Bronchial epithelial cell (primary cell): ENCODE data around the gene GTF3C1. TPM values are rescaled to one million over a fixed set of nuclear protein-coding genes. Genes with fewer than 3 reads are reported as not detected.

Experiments
- DNase-seq: peaks from one replicate; pipeline ENCODE4 v3.0.0-alpha.2; 2010; ENCODE audit warnings: low read depth
- FAIRE-seq: peaks from 2 replicates; lab custom pipeline; 2011; peaks lifted over from hg19 to GRCh38; lab: Jason Lieb, UNC
- H3K27me3 ChIP-seq: 2 replicates; pipeline ENCODE4 v1.5.1; 2011; ENCODE audit warnings: low read length; ENCODE audit not compliant: control insufficient read depth, insufficient read depth
- H3K36me3 ChIP-seq: 2 replicates; pipeline ENCODE4 v1.5.1; 2011; ENCODE audit warnings: low read length; ENCODE audit not compliant: control insufficient read depth, insufficient read depth
- H3K4me3 ChIP-seq: 2 replicates; pipeline ENCODE4 v1.5.1; 2011; ENCODE audit warnings: mild to moderate bottlenecking, low read depth, low read length, control low read depth
- CTCF ChIP-seq: IDR thresholded peaks from 2 replicates; pipeline ENCODE4 v1.5.1; 2011; ENCODE audit warnings: mild to moderate bottlenecking, moderate library complexity, low read length, control low read depth, inconsistent platforms; ENCODE audit not compliant: insufficient read depth, severe bottlenecking
- total RNA-seq: library from RNA; depleted of rRNA; stranded (reverse); fragments of >200 nt; gene quantifications from 2 replicates; pipeline ENCODE4 v1.2.1, GENCODE V29; 2014

Gene GTF3C1
- total RNA-seq, 1 donor from 2014 or later: 40.8 TPM

GRCh38 chr16:27528294-27528693 is 21.4 kb downstream of the GTF3C1 start:
- no peaks in the 10 kb centered on the region for H3K27me3 ChIP-seq
- H3K36me3 ChIP-seq: peaks cover 33% of the 10 kb centered on the region
- no peak overlapping the region for H3K4me3 ChIP-seq
- no peak for TF ChIP-seq CTCF
- FAIRE-seq (no peak), DNase-seq (no peak)

GRCh38 chr16:27526180-27526579 is 23.5 kb downstream of the GTF3C1 start:
- H3K27me3 ChIP-seq: no peaks in the 10 kb centered on the region
- FAIRE-seq (no peak), DNase-seq (no peak)
- TF ChIP-seq CTCF: no peak
- H3K4me3 ChIP-seq: no peak overlapping the region
- peaks cover 24% of the 10 kb centered on the region for H3K36me3 ChIP-seq

GRCh38 chr16:27522173-27522707 is 27.5 kb downstream of the GTF3C1 start:
- FAIRE-seq: no peak
- no peak for TF ChIP-seq CTCF
- DNase-seq: no peak
- Histone ChIP-seq H3K4me3 (no peak overlapping the region), H3K36me3 (peaks cover 22% of the 10 kb centered on the region), H3K27me3 (no peaks in the 10 kb centered on the region)

- Histone ChIP-seq H3K4me3 (no peak overlapping the region), H3K36me3 (peaks cover 20% of the 10 kb centered on the region), H3K27me3 (no peaks in the 10 kb centered on the region)
- FAIRE-seq (no peak), DNase-seq (peak; percentile 31)
- no peak for TF ChIP-seq CTCF
These were observed 28.6 kb downstream of the GTF3C1 start for GRCh38 chr16:27520982-27521673.

GRCh38 chr16:27518226-27518625 is 31.5 kb downstream of the GTF3C1 start:
- no peak for FAIRE-seq

More at GRCh38 chr16:27518226-27518625, 31.5 kb downstream of the GTF3C1 start:
- Histone ChIP-seq H3K36me3 (peaks cover 13% of the 10 kb centered on the region), H3K4me3 (no peak overlapping the region), H3K27me3 (no peaks in the 10 kb centered on the region)
- DNase-seq: no peak
- TF ChIP-seq CTCF: no peak
